HEK293T (cell line): Measurements from ENCODE around the gene CEP83.
"Not testable (repeated sequence)": the region's sequence is repeated elsewhere in the genome, so short reads cannot be mapped to it uniquely, and the experiment has no call there.

Experiments used
- CTBP1 ChIP-seq: fragments of 450-650 bp; IDR thresholded peaks from 2 replicates; pipeline ENCODE4 v1.6.1; 2016; ENCODE audit warnings: borderline replicate concordance
- ELF4 ChIP-seq: fragments of 450-650 bp; IDR thresholded peaks from 2 replicates; pipeline ENCODE4 v1.6.1; 2017; ENCODE audit warnings: antibody characterized with exemption
- FOXM1 ChIP-seq: fragments of 450-650 bp; IDR thresholded peaks from 2 replicates; pipeline ENCODE4 v1.6.1; 2017; ENCODE audit warnings: mild to moderate bottlenecking, borderline replicate concordance
- L3MBTL2 ChIP-seq: fragments of 450-650 bp; conservative IDR thresholded peaks from 2 replicates; pipeline ENCODE4 v1.6.1; 2016; ENCODE audit warnings: mild to moderate bottlenecking
- NFRKB ChIP-seq: fragments of 450-650 bp; IDR thresholded peaks from 2 replicates; pipeline ENCODE4 v1.6.1; 2016; ENCODE audit warnings: mild to moderate bottlenecking, moderate library complexity
- SP1 ChIP-seq: fragments of 450-650 bp; IDR thresholded peaks from 2 replicates; pipeline ENCODE4 v1.6.1; 2017
- SUZ12 ChIP-seq: fragments of 450-650 bp; IDR thresholded peaks from 2 replicates; pipeline ENCODE4 v1.6.1; 2016; ENCODE audit warnings: mild to moderate bottlenecking
- TARDBP ChIP-seq: fragments of 450-650 bp; IDR thresholded peaks from 2 replicates; pipeline ENCODE4 v1.6.1; 2016
- ZNF384 ChIP-seq: fragments of 450-650 bp; IDR thresholded peaks from 2 replicates; pipeline ENCODE4 v1.6.1; 2016

DNA sequence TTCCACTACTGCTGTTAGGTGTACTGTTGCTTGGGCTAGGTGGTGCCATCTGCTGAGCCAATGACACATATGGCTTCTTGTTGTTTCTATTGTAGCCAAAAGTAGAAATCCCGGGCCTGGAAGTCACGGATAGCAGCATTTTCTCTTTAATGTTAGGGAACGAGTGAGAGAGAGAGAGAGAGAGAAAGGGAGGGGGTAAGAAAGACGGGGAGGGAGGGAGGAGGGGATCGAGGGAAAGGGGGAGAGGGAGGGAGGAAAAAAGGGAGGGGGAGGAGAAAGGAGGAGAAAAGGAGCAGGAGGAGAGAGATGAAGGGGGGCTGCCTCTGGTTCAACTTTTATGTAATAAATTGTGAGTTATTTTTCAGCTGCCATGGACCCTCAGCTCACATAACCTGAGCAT, 34.8 kb downstream of the CEP83 start:
- not testable (repeated sequence) for TF ChIP-seq SUZ12, FOXM1, L3MBTL2, SP1, TARDBP, CTBP1, ZNF384, ELF4, NFRKB
